GM19238 (cell line): ENCODE data around the gene PAQR7.
"Not testable (repeated sequence)": the region's sequence is repeated elsewhere in the genome, so short reads cannot be mapped to it uniquely, and the experiment has no call there.

Experiments
- DNase-seq: peaks from one replicate; pipeline ENCODE4 v3.0.0; 2011; ENCODE audit warnings: low spot score; ENCODE audit not compliant: insufficient read length

Gene PAQR7

DNA sequence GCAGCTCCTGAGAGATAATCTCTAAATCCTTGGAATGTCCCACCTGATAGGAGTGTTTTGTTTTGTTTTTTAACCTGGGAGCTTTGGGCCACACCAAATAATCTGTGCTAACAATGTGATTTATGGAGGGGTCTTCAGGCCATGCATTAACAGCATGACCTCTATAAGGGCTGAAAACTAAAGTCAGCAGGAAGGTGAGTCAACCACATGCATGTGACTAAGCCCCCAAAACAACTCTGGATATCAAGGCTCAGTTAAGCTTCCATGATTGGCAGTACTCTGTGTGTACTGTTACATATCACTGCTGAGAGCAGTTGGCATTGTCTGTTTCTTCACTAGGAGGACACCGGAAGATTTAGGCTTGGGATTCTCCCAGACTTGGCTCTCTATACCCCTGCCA, 27.0 kb downstream of the PAQR7 start:
- DNase-seq = no peak

DNA sequence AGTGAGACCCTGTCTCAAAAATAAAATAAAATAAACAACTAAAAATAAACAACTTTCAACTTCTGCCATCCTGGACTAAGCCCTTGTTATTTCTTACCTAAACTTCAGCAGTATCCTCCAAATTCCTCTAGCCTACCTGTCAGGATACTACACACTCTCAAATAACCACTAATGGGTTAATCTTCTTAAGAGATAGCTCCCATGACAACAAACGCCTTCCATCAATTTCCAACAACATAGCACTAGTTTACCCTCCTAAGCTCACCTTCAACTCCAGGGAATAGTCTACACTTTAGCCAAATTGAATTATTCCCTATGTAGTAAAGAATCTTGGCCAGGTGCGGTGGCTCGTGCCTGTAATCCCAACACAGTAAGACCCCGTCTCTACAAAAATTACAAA, 27.6 kb downstream of the PAQR7 start:
- no peak for DNase-seq

DNA sequence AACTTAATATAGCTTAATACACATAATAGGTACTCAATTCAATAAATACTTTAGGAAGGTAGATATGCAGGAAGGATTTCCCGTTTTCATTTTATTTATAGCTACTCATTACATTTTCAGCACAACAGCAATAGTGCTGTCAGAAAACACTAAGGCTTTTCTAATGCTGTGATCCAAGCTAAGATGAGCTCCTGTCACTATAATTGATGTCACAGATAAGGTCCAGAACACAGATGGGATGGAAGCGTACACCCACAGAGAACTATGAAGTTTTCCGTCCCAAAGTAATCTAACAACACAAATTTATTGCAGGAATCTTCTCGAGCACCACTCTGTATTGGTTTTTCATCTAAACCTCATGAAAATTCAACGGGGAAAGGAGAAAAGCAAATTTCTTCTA, 29.8 kb downstream of the PAQR7 start:
- no peak for DNase-seq

DNA sequence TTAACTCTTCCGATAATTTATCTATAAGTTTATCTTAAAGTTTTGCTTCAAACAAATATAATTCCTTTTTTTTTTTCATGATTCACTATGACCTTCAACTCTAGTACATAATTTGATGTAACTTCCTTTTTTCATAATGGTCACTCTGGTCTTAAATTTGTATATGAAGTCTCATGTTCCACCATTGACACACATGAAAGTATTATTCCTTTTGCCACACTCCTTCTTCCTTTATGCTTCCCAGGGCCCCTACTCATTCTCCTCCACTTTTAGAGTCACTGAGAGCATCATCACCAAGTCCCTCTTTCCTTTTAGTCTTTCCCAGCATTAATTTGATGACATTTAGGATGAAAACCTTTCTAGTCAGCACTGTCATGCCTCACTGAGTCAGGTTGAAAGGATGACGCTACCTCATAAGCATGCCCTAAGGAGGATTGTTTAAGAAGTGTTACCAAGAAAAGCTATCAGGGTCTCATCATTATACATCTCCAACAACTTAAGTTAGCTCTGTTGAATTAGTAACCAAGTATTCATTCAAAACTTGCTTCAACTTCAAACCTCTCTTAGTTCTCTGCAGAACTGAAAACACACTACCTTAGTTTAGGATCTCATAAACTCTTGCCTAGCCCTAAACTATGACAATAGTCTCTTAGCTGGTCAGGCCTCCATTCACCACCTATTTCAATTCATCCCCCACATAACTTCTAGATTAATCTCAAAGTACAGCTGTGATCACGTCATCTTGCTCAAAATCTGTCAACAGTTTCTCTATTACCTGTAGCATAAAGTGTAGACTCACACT, 30.8 kb downstream of the PAQR7 start:
- DNase-seq = no peak

DNA sequence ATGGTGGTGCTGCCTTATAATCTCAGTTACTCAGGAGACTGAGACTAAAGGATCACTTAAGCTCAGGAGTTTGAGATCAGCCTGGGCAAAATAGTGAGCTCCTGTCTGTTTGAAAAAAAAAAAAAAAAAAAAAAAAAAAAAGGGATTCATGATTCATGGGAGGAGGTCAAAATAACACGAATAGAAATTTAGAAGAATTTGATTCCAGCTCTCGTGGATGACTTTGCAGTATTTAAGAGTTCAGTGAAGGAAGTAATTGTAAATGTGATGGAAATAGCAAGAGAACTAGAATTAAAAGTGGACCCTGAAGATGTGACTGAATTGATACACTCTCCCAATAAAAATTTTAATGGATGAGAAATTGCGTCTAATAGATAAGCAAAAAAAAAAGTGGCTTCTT, 32.0 kb downstream of the PAQR7 start:
- no peak for DNase-seq

DNA sequence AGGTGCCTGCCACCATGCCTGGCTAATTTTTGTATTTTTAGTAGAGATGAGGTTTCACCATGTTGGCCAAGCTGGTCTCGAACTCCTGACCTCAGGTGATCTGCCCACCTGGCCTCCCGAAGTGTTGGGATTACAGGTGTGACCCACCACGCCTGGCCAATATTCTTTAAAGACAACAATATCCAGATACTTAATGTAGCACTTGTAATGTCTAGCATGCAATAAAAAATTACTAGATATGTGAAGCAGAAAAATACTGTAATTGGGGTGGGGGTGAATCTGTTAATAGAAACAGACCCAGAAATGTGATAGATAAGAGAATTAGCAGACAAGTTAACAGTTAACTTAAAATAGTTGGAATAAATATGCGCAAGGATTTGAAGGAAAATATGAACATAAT, 35.7 kb downstream of the PAQR7 start:
- DNase-seq = not testable (repeated sequence)

DNA sequence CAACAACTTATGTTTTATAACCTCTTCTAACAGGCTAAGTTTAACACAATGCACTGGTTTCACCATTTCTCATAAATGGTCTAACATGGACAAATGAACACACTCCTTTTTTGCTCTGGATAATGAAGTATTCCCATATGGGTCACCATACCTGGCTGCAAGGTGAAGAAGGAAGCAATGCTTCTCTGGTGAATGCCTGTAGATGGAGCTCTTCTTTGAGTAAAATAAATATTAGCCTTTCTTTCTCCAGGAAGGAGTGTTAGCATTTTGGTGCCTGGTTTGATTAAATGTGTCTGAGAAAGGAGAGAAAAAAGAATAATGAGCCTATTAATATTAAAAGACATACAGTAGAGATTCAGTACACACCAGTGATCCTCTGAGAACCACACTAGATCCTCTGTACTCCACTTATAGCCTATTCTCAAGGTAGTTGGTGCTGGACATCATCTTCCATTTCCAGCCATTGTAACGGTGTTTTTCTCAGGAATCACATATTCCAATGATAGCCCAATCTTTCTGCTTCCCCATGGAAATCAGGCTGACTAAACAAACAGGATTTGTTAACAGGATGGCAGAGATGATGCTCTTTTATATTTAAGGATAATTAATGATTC, 38.1 kb downstream of the PAQR7 start:
- no peak for DNase-seq

DNA sequence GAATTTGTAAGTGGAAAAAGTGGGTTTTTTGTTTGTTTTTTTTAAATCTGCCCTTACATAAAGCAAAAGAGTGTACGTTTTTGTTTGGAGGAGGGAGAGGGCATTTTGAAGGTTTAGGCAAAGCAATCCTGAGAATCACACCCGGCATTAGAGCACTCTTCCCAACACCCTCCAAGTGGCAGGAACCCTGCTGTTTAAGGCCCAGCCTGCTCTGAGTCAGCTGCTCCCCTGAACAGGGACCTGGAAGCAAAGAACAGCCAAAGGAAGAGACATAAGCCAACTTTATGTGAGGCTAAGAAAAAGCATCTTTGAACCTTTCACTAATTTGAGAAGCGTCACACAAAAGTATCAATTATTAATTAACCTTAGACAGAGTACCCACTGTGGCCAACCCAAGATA, 38.8 kb downstream of the PAQR7 start:
- no peak for DNase-seq

DNA sequence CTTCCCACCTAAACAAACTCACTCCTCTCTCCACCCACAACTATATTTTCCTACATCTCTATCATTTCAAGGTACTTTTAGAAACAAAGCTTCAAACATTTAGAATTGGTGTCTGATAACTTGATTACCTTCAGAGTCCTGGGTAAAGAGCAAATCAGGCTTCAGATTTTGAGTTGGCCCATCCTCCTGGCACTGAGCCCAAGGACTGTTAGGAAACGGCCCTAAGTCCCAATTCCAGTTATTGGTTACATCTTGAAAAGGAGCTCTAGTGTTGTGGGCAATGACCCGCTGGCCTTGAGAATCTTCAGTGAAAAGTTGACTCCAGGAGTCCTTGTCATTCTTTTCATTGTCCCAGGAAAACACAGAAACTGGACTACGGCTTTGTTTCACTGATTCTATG, 40.6 kb downstream of the PAQR7 start:
- DNase-seq = no peak

DNA sequence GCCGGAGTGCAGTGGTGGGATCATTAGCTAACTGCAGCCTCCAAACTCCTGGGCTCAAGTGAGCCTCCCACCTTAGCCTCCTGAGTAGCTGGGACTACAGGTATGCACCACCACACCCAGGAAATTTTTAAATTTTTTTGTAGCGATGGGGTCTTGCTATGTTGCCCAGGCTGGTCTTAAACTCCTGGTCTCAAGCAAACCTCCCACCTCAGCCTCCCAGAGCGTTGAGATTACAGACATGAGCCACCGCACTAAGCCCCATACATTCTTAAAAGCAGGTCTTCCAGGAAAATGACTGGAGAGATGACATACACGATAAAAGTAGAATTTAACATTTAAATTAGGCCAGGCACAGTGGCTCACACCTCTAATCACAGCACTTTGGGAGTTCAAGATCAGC, 42.4 kb downstream of the PAQR7 start:
- no peak for DNase-seq

DNA sequence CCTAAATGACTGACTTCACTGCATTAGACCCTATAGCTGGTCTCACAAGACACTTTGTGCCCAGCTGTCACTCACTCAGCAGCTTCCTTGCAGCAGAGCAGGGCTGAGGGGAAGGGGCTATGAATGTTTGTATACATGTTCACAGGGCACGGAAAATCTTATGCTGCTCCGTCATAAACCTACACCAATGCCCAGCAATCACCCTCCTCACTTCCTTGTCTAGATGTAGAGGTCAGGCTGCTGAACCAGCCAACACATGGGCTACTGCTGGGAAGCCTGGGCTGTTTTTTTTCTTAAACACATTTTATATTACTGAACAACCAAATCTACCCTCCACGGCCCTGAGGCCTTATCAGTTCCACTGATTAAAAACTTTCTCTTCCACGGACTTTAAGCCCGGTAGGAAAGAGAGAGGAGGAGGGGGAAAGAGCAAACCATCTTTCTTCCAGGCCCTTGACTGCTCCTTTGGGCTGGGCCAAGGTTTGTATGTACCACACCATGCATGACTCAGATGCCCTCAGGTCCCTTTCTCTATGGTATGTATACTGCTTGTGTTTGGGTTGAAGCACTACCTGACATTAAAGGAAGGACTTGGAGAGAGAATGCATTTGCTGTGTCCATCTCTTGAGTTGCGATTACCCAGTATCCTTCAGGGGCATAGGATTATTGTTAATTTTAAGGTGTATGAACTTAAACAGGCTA, 43.0 kb downstream of the PAQR7 start:
- no peak for DNase-seq

DNA sequence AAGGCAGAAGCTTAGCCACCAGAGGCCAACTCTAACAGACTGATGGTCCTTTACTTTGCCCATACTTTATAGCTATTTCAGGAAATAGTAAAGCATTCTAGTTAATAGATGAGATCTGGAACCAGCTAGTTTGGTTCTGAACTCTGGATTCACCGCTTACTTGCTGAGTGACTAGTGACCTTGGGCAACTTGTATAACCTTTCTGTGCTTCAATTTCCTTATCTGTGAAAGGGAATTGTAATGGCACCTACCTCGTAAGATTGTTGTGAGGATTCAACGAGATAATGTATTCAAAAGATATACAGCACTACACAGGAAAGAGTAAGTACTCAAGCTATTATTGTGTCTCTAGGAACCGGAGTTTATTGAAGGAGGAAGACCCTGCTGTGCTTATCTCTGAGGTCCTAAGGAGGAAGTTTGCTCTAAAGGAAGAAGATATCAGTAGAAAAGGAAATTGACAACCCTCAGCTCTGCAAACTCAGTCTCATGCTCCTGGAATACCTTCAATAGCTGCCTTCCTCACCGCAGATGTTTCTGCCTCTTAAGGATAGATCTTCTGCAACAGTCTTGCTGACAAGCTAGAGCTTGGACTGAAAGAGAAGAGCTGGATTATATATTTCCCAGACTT, 43.8 kb downstream of the PAQR7 start:
- no peak for DNase-seq

DNA sequence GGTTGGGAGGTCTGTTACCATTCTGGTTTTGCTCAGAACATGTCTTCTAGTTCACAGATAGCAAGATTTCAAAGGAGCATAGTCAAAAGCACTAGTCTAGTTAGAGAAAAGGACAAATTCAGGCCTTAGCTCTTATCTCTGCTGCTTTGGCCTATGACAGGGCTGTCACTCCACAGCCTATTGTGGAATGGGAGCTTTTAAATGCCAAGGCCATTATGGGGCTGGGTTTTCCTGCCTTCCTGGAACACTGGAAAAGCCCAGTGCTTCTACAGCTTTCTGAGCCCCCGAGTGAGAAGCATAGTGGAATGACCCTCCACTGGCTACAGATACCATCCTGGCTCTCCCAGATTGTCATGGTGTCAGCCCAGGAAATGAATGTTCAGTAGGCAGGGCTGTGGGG, 46.5 kb downstream of the PAQR7 start:
- no peak for DNase-seq

DNA sequence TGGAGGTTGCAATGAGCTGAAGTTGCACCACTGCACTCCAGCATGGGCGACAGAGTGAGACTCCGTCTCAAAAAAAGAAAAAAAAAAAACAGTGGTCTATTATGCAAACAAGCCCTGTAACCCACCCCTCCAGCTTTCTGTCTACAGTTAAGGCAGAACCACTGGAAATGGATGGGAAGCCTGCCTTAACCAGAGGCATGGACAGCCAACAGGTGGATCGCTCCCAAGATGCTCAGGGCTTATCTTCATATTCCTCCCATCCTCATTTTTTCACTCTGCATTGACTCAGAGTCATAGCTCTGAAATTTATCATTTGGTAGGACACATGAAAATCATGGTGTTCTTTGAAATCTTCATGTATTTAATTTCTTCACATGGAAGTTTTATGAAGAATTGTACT, 47.0 kb downstream of the PAQR7 start:
- DNase-seq = no peak

DNA sequence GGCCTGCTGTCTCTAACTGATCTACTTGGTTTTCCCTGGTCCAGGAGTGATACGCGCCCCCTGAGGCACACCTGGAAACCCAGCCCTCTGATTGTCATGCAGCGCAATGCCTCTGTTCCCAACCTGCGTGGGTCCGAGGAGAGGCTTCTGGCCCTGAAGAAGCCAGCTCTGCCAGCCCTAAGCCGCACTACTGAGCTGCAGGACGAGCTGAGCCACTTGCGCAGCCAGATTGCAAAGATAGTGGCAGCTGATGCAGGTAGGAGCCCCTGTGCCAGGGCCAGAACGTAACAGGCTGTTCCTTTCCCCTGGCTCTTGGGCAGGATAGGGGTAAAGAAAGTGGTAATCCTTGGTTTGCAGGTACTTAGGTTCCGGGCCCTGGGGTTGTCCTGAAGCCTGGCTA, 48.9 kb downstream of the PAQR7 start:
- DNase-seq = no peak

DNA sequence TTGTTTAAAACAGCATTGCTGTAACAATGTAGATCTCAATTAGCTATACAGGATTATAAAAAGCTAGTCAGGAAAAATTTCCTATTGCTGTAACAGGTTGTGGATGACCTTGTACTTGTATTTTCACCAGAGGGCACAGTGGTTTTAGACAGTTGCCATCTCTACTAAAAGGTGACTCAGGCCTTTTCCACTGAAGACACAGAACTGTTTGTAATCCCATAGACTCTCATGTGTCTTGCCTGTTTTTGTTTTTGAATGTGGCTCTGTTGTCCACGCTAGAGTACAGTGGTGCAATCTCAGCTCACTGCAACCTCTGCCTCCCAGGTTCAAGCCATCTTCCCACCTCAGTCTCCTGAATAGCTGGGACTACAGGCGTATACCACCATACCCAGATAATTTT, 49.9 kb downstream of the PAQR7 start:
- no peak for DNase-seq

DNA sequence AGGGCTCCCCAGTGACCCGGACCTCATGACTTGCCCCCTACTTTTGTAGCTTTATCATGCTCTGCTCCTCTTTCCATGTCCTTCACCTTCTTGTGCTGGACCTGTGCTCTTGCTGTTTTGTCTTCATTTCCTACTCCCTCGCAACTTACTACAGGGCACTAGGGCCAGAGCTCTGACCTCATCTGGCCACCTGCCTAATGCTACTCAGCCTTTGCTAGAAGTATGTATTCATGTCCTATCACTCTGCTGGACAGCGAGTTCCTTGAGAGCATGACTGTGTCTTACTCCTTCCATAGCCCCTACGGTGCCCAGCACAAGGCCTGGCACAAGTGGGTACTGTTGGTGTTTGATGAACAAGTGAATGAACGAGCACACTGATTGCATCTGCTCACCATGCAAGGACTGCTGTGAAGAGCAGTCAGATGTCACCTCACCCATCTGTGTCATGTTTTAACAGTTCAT, 53.8 kb downstream of the PAQR7 start:
- DNase-seq = no peak

DNA sequence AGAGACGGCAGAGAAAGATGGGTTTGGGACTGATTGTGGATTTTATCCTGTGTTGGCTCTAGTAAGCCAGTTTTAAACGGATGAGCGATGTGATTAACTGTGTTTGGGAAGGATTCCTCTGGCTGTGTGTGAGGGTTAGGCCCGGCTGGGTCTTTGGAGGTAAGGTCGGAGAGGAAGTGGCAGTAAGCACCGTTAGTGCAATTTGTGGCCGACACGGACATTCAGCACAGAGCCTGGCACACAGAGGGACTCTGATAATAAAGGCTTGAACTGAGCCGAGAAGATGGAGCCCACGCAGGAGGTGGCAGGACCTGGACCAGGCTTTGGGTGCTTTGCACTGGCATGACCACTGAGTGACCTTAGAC, 54.4 kb downstream of the PAQR7 start:
- no peak for DNase-seq

DNA sequence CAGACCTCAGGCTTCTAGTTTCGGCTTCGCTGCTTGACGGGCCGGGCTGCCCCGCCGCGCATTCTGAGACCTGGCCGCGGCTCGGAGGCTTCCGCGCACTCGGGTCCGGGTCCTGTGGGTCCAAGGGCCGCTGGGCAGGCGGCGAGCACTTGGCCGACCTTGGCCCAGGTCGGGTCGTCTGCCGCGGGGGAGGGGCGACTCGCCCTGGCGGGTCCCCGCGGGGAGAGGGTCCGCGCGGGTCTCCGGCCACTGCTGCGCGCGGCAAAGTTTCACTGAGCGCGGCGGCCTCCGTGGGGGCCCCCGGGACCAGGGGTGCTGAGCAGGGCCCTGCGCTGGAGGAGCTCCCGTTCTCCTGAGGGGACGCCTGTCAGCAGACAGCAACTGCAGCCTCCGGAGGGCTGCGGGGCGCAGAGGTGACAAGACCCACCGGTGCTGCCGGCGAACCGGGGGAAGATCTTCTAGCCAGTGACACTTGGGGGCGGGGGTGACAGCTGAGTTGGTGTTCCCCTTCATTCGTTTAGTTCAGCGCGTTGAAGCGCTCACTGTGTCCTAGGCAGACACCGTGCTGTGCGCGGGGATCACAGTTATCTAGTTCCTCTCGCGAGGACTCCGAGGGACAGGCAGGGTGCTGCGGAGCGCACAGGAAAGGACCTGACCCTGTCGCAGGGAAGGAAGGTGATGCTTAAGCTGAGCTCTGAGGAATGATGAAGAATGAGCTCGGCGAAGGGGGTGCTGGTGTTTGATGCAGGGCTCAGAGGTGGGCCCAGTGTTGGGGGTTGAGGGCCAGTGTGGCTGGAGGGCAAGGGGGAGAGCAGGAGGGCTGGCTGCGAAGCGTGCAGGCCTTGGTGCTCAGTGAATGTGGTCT, 55.0 kb downstream of the PAQR7 start:
- peak; percentile 88 for DNase-seq

DNA sequence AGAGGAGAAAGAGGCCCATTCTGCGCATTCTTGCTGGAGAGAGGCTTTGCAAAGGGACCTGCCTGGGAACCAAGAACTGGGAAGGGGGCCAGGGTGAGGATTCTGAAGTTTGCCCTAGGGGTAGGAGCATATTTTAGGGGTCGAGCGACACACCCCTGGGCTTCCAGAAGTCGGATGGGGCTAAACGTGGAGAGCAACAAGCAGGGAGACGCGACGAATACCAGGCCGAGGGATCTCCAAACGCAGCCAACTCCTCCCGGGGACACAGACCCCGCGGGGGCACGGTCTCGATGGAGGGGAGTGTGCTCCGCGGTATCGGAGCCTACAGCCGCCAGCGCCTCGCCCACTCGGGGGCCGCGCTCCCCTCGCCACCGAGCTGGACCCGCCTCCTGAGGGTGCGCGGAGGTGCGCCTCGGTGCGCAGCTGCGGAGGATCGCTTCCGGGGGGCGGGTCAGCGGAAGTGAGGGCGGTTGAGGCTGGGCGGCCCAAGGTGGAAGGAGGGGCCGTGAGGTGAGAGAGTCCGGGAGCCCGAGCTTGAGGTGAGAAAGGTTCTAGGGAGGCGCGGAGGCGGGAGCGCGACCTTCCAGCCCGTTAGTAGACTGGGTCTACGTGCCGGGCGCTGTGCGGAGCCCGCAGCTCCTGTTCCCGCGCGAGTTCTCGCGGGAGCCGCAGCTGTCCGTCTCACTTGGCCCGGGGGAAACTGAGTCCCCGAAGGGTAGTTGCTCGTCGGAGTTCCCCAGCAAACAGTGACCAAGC, 55.8 kb downstream of the PAQR7 start, which contains the start of gene MTFR1L:
TSS of gene MTFR1L (plus strand) at position 464 of the 756 bp plus-strand sequence. CDS start 3,151 bp downstream, outside the sequence.
- peak; percentile 98 for DNase-seq
